HPDE6-E6E7 (cell line): ENCODE data around the gene OR6B1.

Experiments used
- DNase-seq: peaks from one replicate; pipeline ENCODE4 v3.0.0; 2011; ENCODE audit warnings: missing footprints; ENCODE audit errors: extremely low spot score

The OR6B1 gene

GRCh38 chr7:144000020-144000419, at the start of gene OR6B1:
OR6B1 (plus strand) TSS chr7:144000320; CDS start chr7:144003997, 3,677 bp downstream.
- no peak for DNase-seq

- DNase-seq, result no peak
Observed at GRCh38 chr7:143953421-143953820, 46.7 kb upstream of the OR6B1 start.

DNA sequence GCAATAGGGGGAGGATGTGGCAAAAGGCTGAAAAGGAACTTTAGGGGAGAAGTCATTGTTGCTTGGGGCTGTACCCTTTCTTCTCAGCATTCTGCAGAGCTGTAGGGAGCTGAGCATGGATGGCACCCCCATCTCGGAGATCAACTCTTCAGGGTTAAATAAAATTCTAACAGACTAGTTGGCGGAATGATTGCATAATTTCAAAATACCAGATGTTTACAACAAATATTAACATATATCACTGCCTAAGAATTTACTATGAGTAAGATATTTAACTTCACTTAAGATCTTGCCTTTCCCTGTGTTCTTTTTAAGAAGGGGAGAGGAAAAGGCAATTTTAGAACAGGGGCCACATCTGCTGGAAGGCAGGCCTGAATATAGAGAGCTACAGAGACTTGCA, 46.0 kb upstream of the OR6B1 start:
- DNase-seq, result no peak

- no peak for DNase-seq
Observed at GRCh38 chr7:143954544-143954943, 45.6 kb upstream of the OR6B1 start, which contains the start of gene OR2F1. OR2F1 (plus strand) TSS chr7:143954844; CDS start chr7:143959971, 5,127 bp downstream.

DNA sequence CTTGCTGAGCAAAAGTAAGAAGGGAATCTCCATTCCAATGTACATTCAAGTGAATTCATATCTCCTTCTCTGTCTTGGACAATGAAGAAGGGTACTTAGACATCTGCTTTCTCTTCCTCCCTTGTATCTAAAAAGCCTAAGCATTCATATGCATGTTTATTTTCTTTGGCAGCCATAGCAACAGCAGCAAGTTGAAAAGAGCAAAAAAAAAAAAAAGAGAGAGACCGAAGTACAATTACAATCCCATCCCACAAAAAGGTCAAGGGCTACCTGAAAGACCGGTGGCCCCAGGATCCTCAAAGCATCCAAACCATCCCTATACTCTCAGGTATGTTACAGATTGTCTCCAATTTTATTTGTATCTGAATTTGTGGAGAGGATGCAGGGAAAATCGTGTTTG, 41.3 kb upstream of the OR6B1 start:
- no peak for DNase-seq

GRCh38 chr7:143960813-143961610, 39.1 kb upstream of the OR6B1 start:
- DNase-seq, result no peak

GRCh38 chr7:143965280-143965679, 34.8 kb upstream of the OR6B1 start:
- DNase-seq, result no peak

DNA sequence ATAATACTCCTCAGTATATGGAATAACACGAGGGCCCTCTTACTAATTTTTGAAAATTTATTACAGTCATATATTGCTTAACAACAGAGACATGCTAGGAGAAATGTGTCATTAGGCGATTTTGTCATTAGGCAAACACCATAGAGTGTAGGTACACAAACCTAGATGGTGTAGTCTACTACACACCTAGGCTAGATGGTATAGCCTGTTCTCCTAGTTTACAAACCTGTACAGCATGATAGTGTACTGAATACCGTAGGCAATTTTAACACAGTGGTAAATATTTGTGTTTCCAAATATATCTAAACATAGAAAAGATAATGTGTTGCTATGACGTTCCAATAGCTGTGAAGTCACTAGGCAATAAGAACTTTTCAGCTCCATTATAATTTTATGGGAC, 32.7 kb upstream of the OR6B1 start:
- DNase-seq, result no peak

GRCh38 chr7:143973870-143974416, 26.2 kb upstream of the OR6B1 start:
- no peak for DNase-seq

DNA sequence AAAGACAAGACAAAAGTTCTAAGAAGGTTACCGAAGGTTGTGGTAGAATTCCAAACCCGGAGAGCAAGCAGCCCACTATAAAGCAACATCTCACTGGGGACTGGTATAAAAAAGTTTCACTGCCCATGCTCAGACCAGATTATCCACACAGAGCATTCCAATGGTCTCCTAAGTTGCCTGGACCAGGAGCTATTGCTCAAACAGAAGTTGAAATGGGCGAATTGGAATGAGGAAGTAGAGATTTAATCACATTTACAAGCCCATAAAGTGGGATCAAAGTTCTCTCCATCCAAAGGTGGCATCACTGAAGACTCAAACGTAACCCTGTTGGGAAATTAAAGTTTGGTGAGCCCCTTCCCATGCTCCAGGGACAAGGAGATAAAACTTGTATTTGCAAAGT, 25.7 kb upstream of the OR6B1 start:
- DNase-seq, result no peak

DNA sequence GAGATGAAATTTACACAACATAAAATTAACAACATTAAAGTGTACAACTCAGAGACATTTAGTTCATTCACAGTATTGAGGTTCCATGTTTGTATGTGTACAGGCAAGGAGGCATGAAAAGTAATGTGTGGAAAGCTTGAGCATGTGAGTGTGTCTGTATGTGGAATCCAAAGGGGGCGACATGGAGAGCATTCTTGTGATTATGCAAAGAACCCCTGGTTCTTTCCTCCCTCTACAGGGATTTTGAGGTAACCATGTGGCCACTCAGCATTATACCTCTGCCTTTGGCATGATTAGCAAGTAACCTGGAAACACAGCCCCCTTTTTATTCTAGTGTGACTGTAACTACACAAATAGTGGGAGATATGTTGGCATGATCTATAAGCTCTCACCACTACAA, 24.5 kb upstream of the OR6B1 start:
- DNase-seq, result no peak

DNA sequence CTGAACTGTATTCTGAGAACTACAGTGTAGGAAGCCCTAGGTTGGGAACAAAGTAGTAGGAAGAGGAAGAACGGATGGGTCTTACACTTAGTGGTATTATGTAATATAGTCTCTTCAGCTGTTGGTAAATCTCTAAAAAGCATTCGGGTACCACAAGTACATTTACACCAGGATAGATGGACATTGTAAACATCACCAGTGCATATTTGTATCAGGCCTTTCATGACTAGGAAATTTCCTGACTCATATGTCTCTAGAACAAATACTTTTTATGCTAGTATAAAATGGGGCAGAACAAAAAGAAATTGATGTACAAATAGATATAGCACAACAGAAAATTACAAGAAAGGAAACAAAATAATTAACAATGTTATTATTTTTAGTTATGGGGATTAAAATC, 21.5 kb upstream of the OR6B1 start:
- no peak for DNase-seq

DNA sequence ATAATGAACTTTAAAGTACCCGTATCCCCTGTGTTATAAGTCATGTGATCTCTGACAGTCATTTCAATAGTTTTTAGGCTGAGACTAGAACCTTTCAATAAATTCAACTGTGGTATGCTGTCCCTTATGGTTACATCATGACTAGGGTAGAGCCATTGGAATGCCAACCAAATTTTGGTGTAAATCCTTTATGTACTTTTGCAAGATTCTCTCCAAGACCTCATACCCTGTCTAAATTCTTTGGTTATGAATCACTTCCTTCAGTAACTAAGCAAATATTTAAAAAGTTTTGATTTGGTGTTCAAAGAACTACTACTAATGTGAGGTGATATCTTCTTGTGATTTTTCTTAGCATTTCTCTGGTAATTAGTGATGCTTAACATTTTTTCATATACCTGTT, 20.8 kb upstream of the OR6B1 start:
- DNase-seq, result no peak

DNA sequence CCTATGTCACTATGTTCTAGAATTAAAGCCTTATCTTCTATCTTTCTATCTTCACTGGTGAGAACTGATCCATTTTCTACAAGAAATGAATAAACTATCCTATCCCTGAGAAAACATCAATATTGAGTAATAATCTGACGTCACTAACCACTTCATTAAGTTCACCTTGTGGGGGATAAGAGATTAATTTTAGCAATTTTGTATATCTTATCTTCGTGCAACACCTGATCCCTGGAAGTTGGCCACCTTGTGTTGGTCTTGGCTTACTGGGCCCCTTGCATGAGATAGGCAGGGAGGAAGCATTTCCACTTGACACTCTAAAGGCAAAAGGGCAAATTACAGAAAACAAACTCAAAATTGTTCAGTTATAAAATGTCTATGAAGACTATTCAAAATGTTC, 20.1 kb upstream of the OR6B1 start:
- no peak for DNase-seq

- DNase-seq, result no peak
Observed at GRCh38 chr7:143980746-143981510, 19.2 kb upstream of the OR6B1 start.

DNA sequence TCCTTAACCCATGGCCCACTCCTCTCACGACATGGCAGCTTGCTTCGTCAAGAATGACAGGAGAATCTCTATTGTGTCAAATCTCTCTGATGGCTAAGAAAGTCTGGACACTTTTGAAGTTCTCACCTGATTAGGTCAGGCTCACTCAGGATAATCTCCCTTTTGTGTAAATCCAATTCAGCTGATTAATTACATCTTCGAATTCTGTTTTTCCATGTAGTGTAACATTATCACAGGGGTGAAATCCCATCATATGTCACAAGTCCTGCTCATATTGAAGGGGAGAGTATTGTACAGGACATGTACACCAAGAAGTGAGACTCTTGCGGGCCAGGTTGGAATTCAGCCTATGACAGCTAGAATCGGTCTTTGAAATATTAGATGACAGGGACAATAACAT, 16.2 kb upstream of the OR6B1 start:
- no peak for DNase-seq

DNA sequence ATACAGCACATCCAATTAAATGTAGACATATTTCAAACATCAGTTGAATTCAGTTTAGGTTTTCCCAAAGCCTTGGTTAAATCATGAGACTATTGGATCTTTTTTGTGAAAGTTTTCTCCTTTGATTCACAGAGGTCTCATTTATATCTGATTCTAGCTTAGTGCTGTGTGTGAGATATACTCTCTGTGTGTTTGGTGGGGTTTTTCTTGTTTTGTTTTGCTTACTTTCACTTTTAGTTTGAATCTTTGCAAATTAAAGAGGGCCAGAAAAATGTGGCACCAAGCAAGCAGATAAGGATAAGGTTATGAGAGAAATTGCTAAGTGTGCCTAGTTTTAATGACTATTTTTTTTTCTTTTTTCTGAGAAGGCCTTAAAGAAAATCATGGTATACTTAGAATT, 12.6 kb upstream of the OR6B1 start:
- DNase-seq, result no peak

DNA sequence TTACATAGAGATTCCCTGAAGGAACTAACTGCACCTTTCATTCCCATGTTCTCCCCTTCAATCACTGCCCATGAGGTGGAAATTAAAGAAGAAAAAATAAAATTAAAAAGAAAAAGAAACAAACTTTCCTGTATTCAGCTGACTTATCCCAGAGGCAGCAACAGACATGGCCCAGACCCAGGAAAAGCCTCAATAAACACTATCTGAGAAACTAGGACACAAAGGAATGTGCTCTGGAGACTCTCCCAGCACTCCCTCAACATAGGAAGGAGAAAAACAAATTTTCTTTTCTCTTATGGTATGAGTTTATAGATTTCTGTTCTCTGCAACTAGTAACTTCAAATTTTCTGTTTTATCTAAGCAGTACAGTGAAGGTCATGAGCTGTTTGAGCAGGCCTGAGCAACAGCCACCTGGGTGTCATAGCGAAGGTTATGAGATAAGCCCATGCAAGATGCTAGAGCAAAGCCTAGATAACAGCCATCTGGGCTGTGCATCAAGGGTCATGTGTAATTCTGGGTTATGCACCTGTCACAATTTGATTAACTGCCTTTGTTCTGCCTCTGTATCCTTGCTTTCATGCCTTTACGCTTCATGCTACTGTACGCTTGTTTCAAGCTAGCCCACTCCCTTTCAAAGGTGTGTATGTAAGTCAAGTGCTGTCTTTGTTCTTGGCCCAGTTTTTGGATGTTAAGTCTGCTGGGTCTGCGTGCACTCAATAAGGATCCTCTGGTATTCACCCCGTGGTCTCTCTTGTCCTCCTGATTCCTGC, 11.0 kb upstream of the OR6B1 start:
- DNase-seq, result no peak

DNA sequence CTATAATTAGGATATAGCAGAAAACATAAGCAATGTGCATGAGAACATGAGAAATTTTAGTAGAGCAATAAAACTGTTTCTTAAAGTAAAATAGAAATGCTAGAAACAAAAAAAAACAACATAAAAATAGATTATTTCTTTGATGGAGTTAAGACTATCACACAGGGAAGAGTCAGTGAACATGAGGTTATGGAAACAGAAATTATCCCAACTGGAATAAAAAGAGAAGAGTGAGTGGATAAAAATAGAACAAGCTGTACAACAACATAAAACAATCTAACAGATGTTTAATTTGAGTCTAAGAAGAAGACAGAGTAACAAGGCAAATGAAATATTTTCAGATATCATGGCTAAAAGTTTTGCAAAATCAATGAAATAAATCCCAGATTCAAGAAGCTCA, 7.5 kb upstream of the OR6B1 start:
- DNase-seq, result no peak

DNA sequence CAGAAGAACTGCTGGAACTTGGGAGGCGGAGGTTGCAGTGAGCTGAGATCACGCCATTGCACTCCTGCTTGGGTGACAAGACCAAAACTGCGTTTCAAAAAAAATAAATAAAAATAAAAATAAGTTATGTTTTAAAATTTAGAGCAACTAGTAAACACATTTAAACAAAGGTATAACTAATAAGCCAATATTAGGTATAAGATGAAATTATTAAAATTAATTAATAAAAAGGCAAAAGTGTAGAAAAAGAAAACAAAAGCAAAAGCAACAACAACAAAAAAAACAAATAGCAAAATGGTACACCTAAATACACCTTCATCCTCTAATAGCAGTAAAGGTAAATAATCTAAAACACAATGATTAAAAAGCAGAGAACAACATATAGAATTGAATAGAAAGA, 6.2 kb upstream of the OR6B1 start:
- no peak for DNase-seq

DNA sequence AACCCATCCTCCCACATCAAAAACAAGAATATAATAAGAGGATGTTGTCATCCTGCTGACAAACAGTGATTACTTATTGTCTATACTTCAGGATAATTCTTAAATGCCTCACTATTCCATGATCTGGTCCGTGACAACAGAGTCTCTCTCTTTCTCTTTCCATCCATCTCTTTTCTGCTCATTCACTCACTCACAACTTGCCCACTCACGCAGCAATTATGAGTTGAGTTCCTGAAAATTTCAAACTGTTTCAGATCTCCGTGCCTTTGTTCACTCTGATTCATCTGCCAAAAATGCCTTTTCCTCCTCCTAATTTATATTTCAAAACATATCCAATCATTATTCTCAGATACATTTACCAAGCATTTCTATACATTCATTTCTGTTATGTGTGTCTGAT, 1.4 kb downstream of the OR6B1 start:
- no peak for DNase-seq

- DNase-seq, result no peak
Observed at GRCh38 chr7:144004703-144005102, 4.6 kb downstream of the OR6B1 start.
